ENCODE results near the gene TRIM7. TPM values are rescaled to one million over a fixed set of nuclear protein-coding genes. Genes with fewer than 3 reads are reported as not detected.

The TRIM7 gene
- polyA plus RNA-seq, 1 donor (not counting 4 experiments of a cell fraction or from before 2014, with no cell fraction given), result 27.6 TPM

DNA sequence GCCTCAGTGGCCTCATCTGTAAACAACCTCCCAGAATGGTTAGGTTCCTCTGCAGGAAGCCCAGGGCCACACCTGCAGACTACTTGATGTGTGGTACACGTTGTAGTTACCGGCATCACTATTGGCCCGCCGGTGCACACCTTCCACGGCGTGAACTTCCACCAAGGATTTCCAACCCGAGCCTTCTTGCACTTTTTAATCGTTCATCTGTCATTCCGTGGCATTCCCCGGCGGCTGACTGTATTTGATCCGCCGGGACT is 12.7 kb upstream of the TRIM7 start:
- no peak for TF ChIP-seq EZH2 (IDR thresholded peaks at IDR 0.05; ENCODE audit: low read length)
- TF ChIP-seq, protein P1, sequence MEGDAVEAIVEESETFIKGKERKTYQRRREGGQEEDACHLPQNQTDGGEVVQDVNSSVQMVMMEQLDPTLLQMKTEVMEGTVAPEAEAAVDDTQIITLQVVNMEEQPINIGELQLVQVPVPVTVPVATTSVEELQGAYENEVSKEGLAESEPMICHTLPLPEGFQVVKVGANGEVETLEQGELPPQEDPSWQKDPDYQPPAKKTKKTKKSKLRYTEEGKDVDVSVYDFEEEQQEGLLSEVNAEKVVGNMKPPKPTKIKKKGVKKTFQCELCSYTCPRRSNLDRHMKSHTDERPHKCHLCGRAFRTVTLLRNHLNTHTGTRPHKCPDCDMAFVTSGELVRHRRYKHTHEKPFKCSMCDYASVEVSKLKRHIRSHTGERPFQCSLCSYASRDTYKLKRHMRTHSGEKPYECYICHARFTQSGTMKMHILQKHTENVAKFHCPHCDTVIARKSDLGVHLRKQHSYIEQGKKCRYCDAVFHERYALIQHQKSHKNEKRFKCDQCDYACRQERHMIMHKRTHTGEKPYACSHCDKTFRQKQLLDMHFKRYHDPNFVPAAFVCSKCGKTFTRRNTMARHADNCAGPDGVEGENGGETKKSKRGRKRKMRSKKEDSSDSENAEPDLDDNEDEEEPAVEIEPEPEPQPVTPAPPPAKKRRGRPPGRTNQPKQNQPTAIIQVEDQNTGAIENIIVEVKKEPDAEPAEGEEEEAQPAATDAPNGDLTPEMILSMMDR (optimal IDR thresholded peaks at IDR 0.05 in 1 of 3, IDR thresholded peaks at IDR 0.05 in 1 of 3, conservative IDR thresholded peaks at IDR 0.05 in 1 of 3; ENCODE audit: extremely low read depth in 1 of 3, insufficient read depth in 2 of 3, low read length in 3 of 3), result no peak
- Histone ChIP-seq H3K79me2 (ENCODE audit: control insufficient read depth, insufficient read depth, low read length) (no peaks in the 10 kb centered on the region), H3K4me1 (ENCODE audit: control insufficient read depth, extremely low read depth, insufficient read depth, low read length) (peaks cover 10% of the 10 kb centered on the region), H3K27ac (ENCODE audit: control insufficient read depth, insufficient read depth, low read length) (peak overlapping the region; percentile 36), H3K9ac (ENCODE audit: control insufficient read depth, extremely low read depth, insufficient read depth, low read length) (peak overlapping the region; percentile 52), H3K9me1 (ENCODE audit: control insufficient read depth, extremely low read depth, insufficient read depth, low read length) (no peaks in the 10 kb centered on the region), H3K4me3 (ENCODE audit: control insufficient read depth in 2 of 3, extremely low read depth in 1 of 3, insufficient read depth in 2 of 3, low read depth in 1 of 3, low read length in 3 of 3) (peak overlapping the region; percentile 36 to 76 (median 57)), H3K4me2 (ENCODE audit: control insufficient read depth, extremely low read depth, insufficient read depth, low read depth, low read length) (peak overlapping the region; percentile 92), H3K36me3 (ENCODE audit: control insufficient read depth in 2 of 2, extremely low read depth in 1 of 2, insufficient read depth in 2 of 2, low read length in 2 of 2) (no peaks in the 10 kb centered on the region), H3K27me3 (ENCODE audit: control insufficient read depth, extremely low read depth, insufficient read depth, low read length) (no peaks in the 10 kb centered on the region), H4K20me1 (ENCODE audit: control insufficient read depth, extremely low read depth, insufficient read depth, low read length) (no peaks in the 10 kb centered on the region), H3K9me3 (ENCODE audit: control insufficient read depth, low read depth, low read length) (no peaks in the 10 kb centered on the region), H2AFZ (ENCODE audit: control insufficient read depth, low read length) (peak overlapping the region; percentile 90)
- dilution Hi-C loops (cut with MboI; ENCODE audit: extremely low pct_ligation_motif_present, low sequenced_read_pairs), result no loop called here
- FAIRE-seq (no peak), DNase-seq (ENCODE audit: low read depth, low spot score) (no peak)

DNA sequence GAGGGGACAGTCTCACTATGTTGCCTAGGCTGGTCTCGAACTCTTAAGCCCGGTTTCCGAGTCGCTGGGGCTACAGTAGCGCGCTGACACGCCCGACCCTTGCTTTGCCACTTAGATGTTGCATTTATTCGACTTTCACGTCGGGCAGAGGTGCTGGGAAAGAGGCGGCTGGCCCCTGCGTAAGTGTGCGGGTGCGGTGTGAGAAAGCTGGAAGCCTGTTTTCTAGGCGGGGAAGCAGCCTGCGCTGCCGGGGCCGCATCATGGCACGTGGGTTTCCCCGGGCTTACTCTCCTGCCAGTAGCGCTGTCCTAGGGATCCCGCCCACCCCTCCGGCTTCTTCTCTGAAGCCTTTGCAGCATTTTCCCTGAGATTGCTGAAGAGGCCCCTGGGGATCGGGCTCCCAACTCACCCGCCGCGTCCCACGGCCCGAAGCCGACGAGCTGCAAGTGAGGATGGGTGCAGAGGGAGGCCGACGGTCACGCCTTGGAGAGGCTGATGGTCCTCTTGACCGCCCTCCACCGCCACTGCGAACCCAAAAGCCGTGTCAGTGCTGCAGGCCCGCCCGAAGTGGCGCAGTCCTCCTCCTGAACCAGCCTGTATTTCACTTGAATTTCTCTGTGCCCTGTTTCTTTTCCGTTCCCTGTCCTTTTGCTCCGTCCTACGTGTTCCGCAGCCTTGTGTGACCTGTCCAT is 12.3 kb upstream of the TRIM7 start:
- peak overlapping the region; percentile 92 for H3K4me2 ChIP-seq (ENCODE audit: control insufficient read depth, extremely low read depth, insufficient read depth, low read depth, low read length)
- DNase-seq (ENCODE audit: low read depth, low spot score), result no peak
- TF ChIP-seq EZH2 (IDR thresholded peaks at IDR 0.05; ENCODE audit: low read length), result no peak
- TF ChIP-seq, protein P1 (optimal IDR thresholded peaks at IDR 0.05 in 1 of 3, IDR thresholded peaks at IDR 0.05 in 1 of 3, conservative IDR thresholded peaks at IDR 0.05 in 1 of 3; ENCODE audit: extremely low read depth in 1 of 3, insufficient read depth in 2 of 3, low read length in 3 of 3), result peak in 1 of 3 experiments; percentile 28
- H3K9me3 ChIP-seq (ENCODE audit: control insufficient read depth, low read depth, low read length), result no peaks in the 10 kb centered on the region
- dilution Hi-C loops (cut with MboI; ENCODE audit: extremely low pct_ligation_motif_present, low sequenced_read_pairs), result no loop called here
- H3K36me3 ChIP-seq (ENCODE audit: control insufficient read depth in 2 of 2, extremely low read depth in 1 of 2, insufficient read depth in 2 of 2, low read length in 2 of 2), result no peaks in the 10 kb centered on the region
- no peaks in the 10 kb centered on the region for H3K79me2 ChIP-seq (ENCODE audit: control insufficient read depth, insufficient read depth, low read length)
- H3K4me3 ChIP-seq (ENCODE audit: control insufficient read depth in 2 of 3, extremely low read depth in 1 of 3, insufficient read depth in 2 of 3, low read depth in 1 of 3, low read length in 3 of 3), result peak overlapping the region; percentile 36 to 76 (median 57)
- no peak for FAIRE-seq
- H4K20me1 ChIP-seq (ENCODE audit: control insufficient read depth, extremely low read depth, insufficient read depth, low read length), result no peaks in the 10 kb centered on the region
- H3K4me1 ChIP-seq (ENCODE audit: control insufficient read depth, extremely low read depth, insufficient read depth, low read length), result peaks cover 7% of the 10 kb centered on the region
- no peaks in the 10 kb centered on the region for H3K9me1 ChIP-seq (ENCODE audit: control insufficient read depth, extremely low read depth, insufficient read depth, low read length)
- peak overlapping the region; percentile 52 for H3K9ac ChIP-seq (ENCODE audit: control insufficient read depth, extremely low read depth, insufficient read depth, low read length)
- H2AFZ ChIP-seq (ENCODE audit: control insufficient read depth, low read length), result peak overlapping the region; percentile 90
- peak overlapping the region; percentile 36 for H3K27ac ChIP-seq (ENCODE audit: control insufficient read depth, insufficient read depth, low read length)
- no peaks in the 10 kb centered on the region for H3K27me3 ChIP-seq (ENCODE audit: control insufficient read depth, extremely low read depth, insufficient read depth, low read length)

Measured in keratinocyte (primary cell).